Urothelium cell line (cell line): ENCODE data around the gene GMPR2.

Experiments
- DNase-seq: peaks from one replicate; pipeline ENCODE4 v3.0.0; 2011; ENCODE audit warnings: low spot score, mixed read lengths
- FAIRE-seq: peaks from 2 replicates; lab custom pipeline; 2011; peaks lifted over from hg19 to GRCh38; lab: Jason Lieb, UNC

Gene GMPR2

GRCh38 chr14:24232645-24233537 is at the start of gene GMPR2:
GMPR2 (plus strand) TSS chr14:24232929; CDS start chr14:24233254, 325 bp downstream.
- no peak for FAIRE-seq

GRCh38 chr14:24183014-24183481 is 49.7 kb upstream of the GMPR2 start:
- DNase-seq (no peak), FAIRE-seq (no peak)

More at GRCh38 chr14:24232645-24233537, at the start of gene GMPR2:
- peak; percentile 73 for DNase-seq

- FAIRE-seq (no peak), DNase-seq (no peak)
Observed at GRCh38 chr14:24184104-24184970, 48.4 kb upstream of the GMPR2 start.

- FAIRE-seq: no peak
- no peak for DNase-seq
Observed at GRCh38 chr14:24185026-24185425, 47.7 kb upstream of the GMPR2 start.

- DNase-seq: no peak
- no peak for FAIRE-seq
Observed at GRCh38 chr14:24185741-24186140, 47.0 kb upstream of the GMPR2 start.

- FAIRE-seq (no peak), DNase-seq (no peak)
Observed at GRCh38 chr14:24186831-24187538, 45.7 kb upstream of the GMPR2 start.

- FAIRE-seq (no peak), DNase-seq (no peak)
Observed at GRCh38 chr14:24187539-24187915, 45.2 kb upstream of the GMPR2 start.

GRCh38 chr14:24188251-24189058 is 44.3 kb upstream of the GMPR2 start, which contains the start of gene IPO4:
IPO4 (minus strand) TSS chr14:24188816; CDS start chr14:24188787, 29 bp downstream.
- FAIRE-seq: no peak
- DNase-seq: peak; percentile 98

- DNase-seq: no peak
- FAIRE-seq: no peak
Observed at GRCh38 chr14:24189059-24189375, 43.7 kb upstream of the GMPR2 start.

- DNase-seq (no peak), FAIRE-seq (no peak)
Observed at GRCh38 chr14:24189460-24189859, 43.3 kb upstream of the GMPR2 start.

- FAIRE-seq (no peak), DNase-seq (no peak)
Observed at GRCh38 chr14:24190416-24190815, 42.3 kb upstream of the GMPR2 start.

- FAIRE-seq (no peak), DNase-seq (no peak)
Observed at GRCh38 chr14:24192933-24193332, 39.8 kb upstream of the GMPR2 start.

- FAIRE-seq (no peak), DNase-seq (no peak)
Observed at GRCh38 chr14:24194186-24194872, 38.4 kb upstream of the GMPR2 start.

- DNase-seq (no peak), FAIRE-seq (no peak)
Observed at GRCh38 chr14:24194873-24195185, 37.9 kb upstream of the GMPR2 start.

GRCh38 chr14:24195186-24196070 is 37.3 kb upstream of the GMPR2 start, which contains the start of gene TM9SF1:
TM9SF1 (minus strand) TSS chr14:24195441; CDS start chr14:24195019, 422 bp downstream.
- DNase-seq (peak; percentile 93), FAIRE-seq (peak; percentile 30)

- no peak for FAIRE-seq
- no peak for DNase-seq
Observed at GRCh38 chr14:24196071-24197055, 36.4 kb upstream of the GMPR2 start.

- FAIRE-seq (no peak), DNase-seq (no peak)
Observed at GRCh38 chr14:24197056-24197450, 35.7 kb upstream of the GMPR2 start.
